ENCODE data around the gene SP140. TPM values are rescaled to one million over a fixed set of nuclear protein-coding genes. Genes with fewer than 3 reads are reported as not detected.
"Not testable (repeated sequence)": the region's sequence is repeated elsewhere in the genome, so short reads cannot be mapped to it uniquely, and the experiment has no call there.

SP140 gene
- total and polyA plus RNA-seq, 10 of the 15 experiments (the other 5 are each of a cell fraction or from before 2014, with no cell fraction given): 61.7 to 164 (median 90.7) TPM

GRCh38 chr2:230308402-230309000, 83.0 kb downstream of the SP140 start:
- intact Hi-C loops (cut with micrococcal nuclease; ENCODE audit: unreplicated experiment): no loop called here
- BruUV-seq (replicated peaks): no TSS peak
- FAIRE-seq (no peak), ATAC-seq (no peak), DNase-seq (ENCODE audit: low read depth, low spot score) (no peak)
- no peaks in the 10 kb centered on the region for H3K79me2 ChIP-seq (ENCODE audit: control insufficient read depth, insufficient read depth, low read length)
- no peak for TF ChIP-seq ZNF217 (IDR thresholded peaks at IDR 0.05)
- TF ChIP-seq IRF5 (IDR thresholded peaks at IDR 0.05; ENCODE audit: borderline replicate concordance): no peak
- no peak for TF ChIP-seq NR2C2 (IDR thresholded peaks at IDR 0.05; ENCODE audit: borderline replicate concordance, control insufficient read depth, insufficient read length, low read depth)
- no peak for TF ChIP-seq ETV6 (conservative IDR thresholded peaks at IDR 0.05 in 1 of 2, IDR thresholded peaks at IDR 0.05 in 1 of 2; ENCODE audit: borderline replicate concordance in 1 of 2, low read depth in 1 of 2)
- TF ChIP-seq BHLHE40 (IDR thresholded peaks at IDR 0.05; ENCODE audit: borderline replicate concordance in 1 of 2, low read depth in 2 of 2, low read length in 1 of 2): no peak
- TF ChIP-seq LARP7 (IDR thresholded peaks at IDR 0.05): no peak
- 94% methylated on average over 12 of the region's 12 CpGs for WGBS (ENCODE audit: insufficient coverage, insufficient replicate concordance, low lambda C conversion rate, missing lambda C conversion rate)
- H3K4me2 ChIP-seq (ENCODE audit: control insufficient read depth, insufficient read depth): no peak overlapping the region
- no peak overlapping the region for H2AFZ ChIP-seq (ENCODE audit: control insufficient read depth, low read depth, low read length)
- ChIA-PET POLR2A (no interaction called here), RAD21 (ENCODE audit: unreplicated experiment) (no interaction called here), SMC1A (ENCODE audit: uncharacterized antibody, unreplicated experiment) (no interaction called here), CTCF (interaction anchor here (0.7 kb wide), 1 partner anchor 298 kb away, joined by 3 read pairs; no protein-coding TSS in a partner anchor)
- H3K4me1 ChIP-seq (ENCODE audit: control insufficient read depth, insufficient read depth, low read length): no peaks in the 10 kb centered on the region
- no peaks in the 10 kb centered on the region for H4K20me1 ChIP-seq (ENCODE audit: control insufficient read depth, insufficient read depth)
- H3K27me3 ChIP-seq (replicated peaks in 1 of 2; ENCODE audit: control insufficient read depth in 2 of 2, insufficient read depth in 2 of 2, low read length in 1 of 2): no peaks in the 10 kb centered on the region
- H3K27ac ChIP-seq (ENCODE audit: control insufficient read depth, insufficient read depth): no peak overlapping the region
- in situ Hi-C loops (cut with MboI): no loop called here
- H3K9me3 ChIP-seq (replicated peaks; ENCODE audit: control insufficient read depth, insufficient read depth, low read length): no peaks in the 10 kb centered on the region; the same call in 2 of the 3 replicates
- H3K36me3 ChIP-seq (ENCODE audit: control insufficient read depth in 2 of 2, insufficient read depth in 2 of 2, low read length in 1 of 2): peaks cover 8 to 19% of the 10 kb centered on the region in 2 experiments
- H3K9ac ChIP-seq (ENCODE audit: control insufficient read depth, insufficient read depth, low read length): no peak overlapping the region
- no peak overlapping the region for H3K4me3 ChIP-seq

GRCh38 chr2:230310792-230311191, 85.3 kb downstream of the SP140 start:
- H4K20me1 ChIP-seq (ENCODE audit: control insufficient read depth, insufficient read depth); H3K27me3 ChIP-seq (replicated peaks in 1 of 2; ENCODE audit: control insufficient read depth in 2 of 2, insufficient read depth in 2 of 2, low read length in 1 of 2); intact Hi-C loops (cut with micrococcal nuclease; ENCODE audit: unreplicated experiment); in situ Hi-C loops (cut with MboI); H3K4me1 ChIP-seq (ENCODE audit: control insufficient read depth, insufficient read depth, low read length); H2AFZ ChIP-seq (ENCODE audit: control insufficient read depth, low read depth, low read length); DNase-seq (ENCODE audit: low read depth, low spot score); RAD21 ChIA-PET (ENCODE audit: unreplicated experiment); H3K9ac ChIP-seq (ENCODE audit: control insufficient read depth, insufficient read depth, low read length); H3K9me3 ChIP-seq (replicated peaks; ENCODE audit: control insufficient read depth, insufficient read depth, low read length); BruUV-seq (replicated peaks); CTCF ChIA-PET; SMC1A ChIA-PET (ENCODE audit: uncharacterized antibody, unreplicated experiment); H3K4me2 ChIP-seq (ENCODE audit: control insufficient read depth, insufficient read depth); POLR2A ChIA-PET; FAIRE-seq; ATAC-seq; H3K4me3 ChIP-seq; H3K79me2 ChIP-seq (ENCODE audit: control insufficient read depth, insufficient read depth, low read length); H3K27ac ChIP-seq (ENCODE audit: control insufficient read depth, insufficient read depth): not testable (repeated sequence)
- H3K36me3 ChIP-seq (ENCODE audit: control insufficient read depth in 2 of 2, insufficient read depth in 2 of 2, low read length in 1 of 2): peaks cover 8 to 17% of the 10 kb centered on the region in 2 experiments
- 100% methylated on average over 1 of the region's 5 CpGs for WGBS (ENCODE audit: insufficient coverage, insufficient replicate concordance, low lambda C conversion rate, missing lambda C conversion rate)

GRCh38 chr2:230311634-230312033, 86.1 kb downstream of the SP140 start:
- RAD21 ChIA-PET (ENCODE audit: unreplicated experiment); H4K20me1 ChIP-seq (ENCODE audit: control insufficient read depth, insufficient read depth); H3K27me3 ChIP-seq (replicated peaks in 1 of 2; ENCODE audit: control insufficient read depth in 2 of 2, insufficient read depth in 2 of 2, low read length in 1 of 2); DNase-seq (ENCODE audit: low read depth, low spot score); H3K9ac ChIP-seq (ENCODE audit: control insufficient read depth, insufficient read depth, low read length); SMC1A ChIA-PET (ENCODE audit: uncharacterized antibody, unreplicated experiment); H2AFZ ChIP-seq (ENCODE audit: control insufficient read depth, low read depth, low read length); H3K27ac ChIP-seq (ENCODE audit: control insufficient read depth, insufficient read depth); H3K9me3 ChIP-seq (replicated peaks; ENCODE audit: control insufficient read depth, insufficient read depth, low read length); H3K4me1 ChIP-seq (ENCODE audit: control insufficient read depth, insufficient read depth, low read length); ATAC-seq; CTCF ChIA-PET; BruUV-seq (replicated peaks); H3K4me2 ChIP-seq (ENCODE audit: control insufficient read depth, insufficient read depth); intact Hi-C loops (cut with micrococcal nuclease; ENCODE audit: unreplicated experiment); POLR2A ChIA-PET; in situ Hi-C loops (cut with MboI); H3K4me3 ChIP-seq; H3K79me2 ChIP-seq (ENCODE audit: control insufficient read depth, insufficient read depth, low read length): not testable (repeated sequence)
- FAIRE-seq: peak; percentile 68
- H3K36me3 ChIP-seq (ENCODE audit: control insufficient read depth in 2 of 2, insufficient read depth in 2 of 2, low read length in 1 of 2): peaks cover 11% of the 10 kb centered on the region in 2 experiments
- WGBS (ENCODE audit: insufficient coverage, insufficient replicate concordance, low lambda C conversion rate, missing lambda C conversion rate): 93% methylated on average over 1 of the region's 1 CpG

All from GM12878 (cell line).